HK-2 (cell line): ENCODE measurements around the gene ZNF774.
"Not testable (repeated sequence)": the region's sequence is repeated elsewhere in the genome, so short reads cannot be mapped to it uniquely, and the experiment has no call there.

Experiments
- DNase-seq: peaks from one replicate; pipeline ENCODE4 v3.0.0-alpha.2; 2018; ENCODE audit not compliant: unreplicated experiment

ZNF774 gene

DNA sequence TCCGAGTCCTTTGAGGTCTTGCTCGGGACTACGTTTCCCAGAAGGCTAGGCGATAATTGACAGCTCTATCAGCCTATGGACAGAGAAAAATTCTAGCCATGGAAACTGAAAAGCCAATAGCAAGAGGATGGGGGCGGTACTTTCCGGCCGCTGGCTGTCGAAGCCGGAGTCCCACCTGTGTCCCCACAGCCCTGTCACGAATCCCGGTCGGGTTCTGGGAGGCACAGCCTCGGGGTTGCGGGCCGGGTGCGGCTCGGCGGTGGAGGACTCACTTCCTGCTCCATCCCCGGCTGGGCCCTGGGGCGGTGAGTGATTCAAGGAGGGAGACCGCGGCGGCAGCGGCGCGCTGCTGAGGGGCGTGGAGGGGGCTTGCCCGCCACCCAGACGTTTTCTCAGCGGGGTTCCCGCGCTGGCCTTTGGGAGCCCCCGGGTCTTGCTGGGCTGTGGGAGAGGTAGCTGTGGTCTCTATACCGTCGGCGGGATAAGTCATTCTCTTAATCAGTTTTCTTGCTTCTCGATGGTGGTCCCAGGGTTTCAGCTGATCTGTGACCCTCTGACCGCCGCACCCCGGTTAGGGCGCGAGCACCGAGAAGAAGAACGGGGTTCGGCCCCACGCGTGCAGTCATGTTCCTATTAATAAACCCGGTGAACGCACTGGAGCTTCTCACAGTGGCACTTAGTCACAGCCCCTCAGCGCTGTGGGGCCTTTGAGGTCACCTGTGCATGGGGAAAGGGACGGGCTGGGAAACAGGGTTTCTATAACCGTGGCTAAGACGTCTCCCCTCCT is at the start of gene ZNF774:
Gene ZNF774 (plus strand): TSS at position 178 of the 787 bp plus-strand sequence. CDS start 2,377 bp downstream, outside the sequence.
- DNase-seq = peak; percentile 92

DNA sequence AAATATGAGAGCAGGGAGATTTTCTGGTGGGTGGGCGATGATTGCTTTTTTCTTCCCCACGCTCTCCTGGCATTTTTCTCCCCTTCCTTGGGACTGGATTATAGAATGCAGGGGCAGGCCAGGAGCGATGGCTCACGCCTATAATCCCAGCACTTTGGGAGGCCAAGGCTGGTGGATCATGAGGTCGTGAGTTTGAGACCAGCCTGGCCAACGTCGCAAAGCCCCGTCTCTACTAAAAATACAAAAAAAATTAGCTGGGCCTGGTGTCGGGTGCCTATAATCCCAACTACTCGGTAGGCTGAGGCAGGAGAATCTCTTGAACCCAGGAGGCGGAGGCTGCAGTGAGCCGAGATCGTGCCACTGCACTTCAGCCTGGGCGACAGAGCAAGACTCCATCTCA is 46.7 kb upstream of the ZNF774 start:
- not testable (repeated sequence) for DNase-seq

DNA sequence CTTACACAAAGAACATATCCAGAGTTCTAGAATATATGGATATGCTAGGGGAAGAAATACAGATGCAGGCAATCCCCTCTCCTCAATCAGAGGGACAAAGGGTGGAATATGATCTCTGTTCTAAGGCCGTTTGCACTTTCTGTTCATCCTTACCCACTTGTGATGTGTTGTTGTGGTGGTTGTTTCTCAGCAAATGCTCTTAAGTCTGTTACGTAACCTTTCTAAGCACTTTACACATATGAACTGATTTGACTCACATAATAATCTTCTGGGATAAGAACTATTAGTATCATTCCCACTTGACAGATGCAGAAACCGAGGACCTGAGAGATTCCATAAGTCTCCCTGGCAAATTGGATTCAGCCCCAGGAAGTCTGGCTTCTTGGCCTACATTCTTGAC is 46.2 kb upstream of the ZNF774 start:
- DNase-seq = no peak

DNA sequence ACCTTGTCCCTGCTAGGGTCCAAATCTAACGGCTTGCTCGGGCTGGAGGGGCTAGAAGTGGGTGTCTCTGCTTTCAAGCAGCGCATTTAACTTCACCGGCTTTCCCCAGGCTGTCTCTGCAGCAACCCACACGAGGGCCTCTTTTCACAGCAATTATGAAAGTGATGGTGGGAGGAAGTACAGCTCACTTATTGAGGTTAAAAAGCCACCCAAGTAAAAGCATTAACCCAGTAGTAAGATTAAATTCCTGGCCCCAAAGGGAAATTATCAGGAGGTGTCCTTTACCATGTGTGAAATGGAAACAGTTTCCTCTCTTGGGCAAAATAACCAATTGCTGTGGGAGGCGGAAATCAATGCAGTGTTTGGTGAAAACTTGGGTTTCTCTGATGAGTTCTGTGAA is 45.5 kb upstream of the ZNF774 start:
- DNase-seq = no peak

DNA sequence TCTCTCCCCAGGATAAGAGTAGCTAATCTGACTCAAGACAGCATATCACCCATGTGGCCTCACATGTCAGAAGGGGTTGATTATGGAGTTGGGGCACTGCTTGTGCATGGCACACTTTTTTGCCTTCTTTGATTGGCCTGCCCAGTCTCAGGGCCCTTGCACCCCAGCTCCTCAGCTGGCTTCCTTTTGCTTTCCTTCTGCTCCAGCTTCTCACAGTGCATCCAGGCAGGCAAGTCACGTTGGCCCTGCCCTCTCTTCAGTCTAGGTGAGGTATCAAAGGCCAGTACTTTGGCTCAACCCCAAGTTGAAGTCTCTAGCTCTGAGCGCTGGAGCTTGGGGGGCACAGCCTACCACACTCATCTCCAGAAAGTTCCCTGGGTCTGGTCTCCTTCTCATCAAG is 44.4 kb upstream of the ZNF774 start:
- DNase-seq = no peak

- DNase-seq = no peak
These were observed 43.1 kb upstream of the ZNF774 start for GRCh38 chr15:90309020-90309419.

DNA sequence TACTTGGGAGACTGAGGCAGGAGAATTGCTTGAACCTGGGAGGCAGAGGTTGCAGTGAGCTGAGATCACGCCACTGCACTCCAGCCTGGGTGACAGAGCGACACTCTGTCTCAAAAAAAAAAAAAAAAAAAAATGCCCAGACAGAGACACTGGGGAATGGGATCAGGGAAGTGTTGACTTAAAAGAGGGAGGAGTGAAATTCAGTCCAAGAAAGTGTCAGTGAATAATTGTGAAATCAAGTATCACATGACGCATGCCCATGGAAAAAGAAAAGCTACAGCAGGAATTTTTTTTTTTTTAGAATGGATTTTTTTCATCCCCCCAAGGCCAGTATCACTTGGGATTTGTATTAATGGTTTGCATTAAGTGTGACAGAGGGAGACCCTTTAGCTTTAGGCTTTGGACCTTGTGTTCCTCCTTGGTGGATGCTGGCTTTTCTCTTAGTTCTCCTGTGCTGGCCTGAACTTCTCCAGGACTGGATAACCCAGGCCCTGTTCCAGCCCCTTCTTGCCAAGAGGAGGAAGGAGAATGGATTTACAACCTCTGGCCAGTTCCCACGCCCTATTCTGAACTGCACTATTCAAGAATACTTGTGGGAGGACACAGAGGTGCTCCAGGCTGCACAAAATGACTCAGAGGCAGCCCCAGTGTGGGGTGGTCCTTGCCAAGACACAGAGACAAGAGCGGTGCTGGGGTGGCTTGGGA is 36.7 kb upstream of the ZNF774 start:
- DNase-seq = no peak

- no peak for DNase-seq
These were observed 35.9 kb upstream of the ZNF774 start for GRCh38 chr15:90316139-90316538.

DNA sequence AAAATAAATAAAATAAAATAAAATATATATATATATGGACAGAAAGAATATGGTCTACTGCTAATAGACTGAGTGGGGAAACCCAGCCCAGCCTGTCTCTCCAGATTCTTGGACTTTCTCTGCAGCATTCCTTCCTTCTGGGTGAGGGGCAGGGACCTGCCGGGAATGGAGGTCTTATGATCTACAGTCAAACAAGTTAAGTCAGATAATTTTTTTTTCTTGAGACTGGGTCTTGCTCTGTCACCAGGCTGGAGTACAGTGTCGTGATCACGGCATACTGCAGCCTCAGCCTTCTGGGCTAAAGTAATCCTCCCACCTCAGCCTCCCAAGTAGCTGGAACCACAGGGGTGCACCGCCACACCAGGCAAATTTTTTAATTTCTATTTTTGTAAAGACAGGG is 33.5 kb upstream of the ZNF774 start:
- DNase-seq = no peak

DNA sequence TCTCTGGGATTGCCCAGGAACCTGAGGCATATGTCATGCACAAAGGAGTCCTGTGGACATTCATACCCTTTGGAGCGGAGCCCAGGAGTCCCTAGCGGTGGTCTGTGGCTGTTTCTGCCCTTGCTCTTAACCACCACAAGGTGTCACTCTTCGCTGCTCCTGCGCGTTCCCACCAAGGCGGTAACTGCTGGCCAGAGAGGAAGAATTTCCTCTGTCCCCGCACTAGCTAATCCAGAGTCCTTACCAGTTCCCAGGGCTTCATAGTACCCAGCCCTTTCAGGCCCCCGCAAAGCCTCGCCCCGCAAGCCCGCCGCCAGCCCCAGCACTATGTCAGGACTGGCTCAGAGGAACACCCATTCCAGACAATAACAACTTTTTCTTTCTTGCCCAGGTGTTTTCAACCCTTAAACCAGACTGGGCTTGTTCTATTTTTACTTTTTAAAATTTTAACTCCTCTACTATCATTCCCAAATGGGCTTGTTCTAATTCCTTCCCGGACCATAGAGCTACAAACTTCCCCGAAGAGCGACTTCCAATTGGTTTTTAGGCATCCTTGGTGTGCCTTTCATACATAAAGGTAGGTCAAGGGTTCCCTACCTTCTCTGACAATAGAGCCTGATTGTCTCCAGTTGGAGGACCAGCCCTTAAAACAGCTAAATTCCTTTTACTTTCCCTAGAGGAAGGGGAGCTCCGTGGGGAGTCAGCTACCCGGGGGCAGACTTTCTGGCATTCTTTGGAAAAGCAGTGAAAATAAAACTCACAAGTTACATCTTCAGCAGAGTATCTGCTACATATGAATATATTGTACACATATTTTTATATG is 31.8 kb upstream of the ZNF774 start:
- peak; percentile 68 for DNase-seq

- DNase-seq = no peak
These were observed 31.2 kb upstream of the ZNF774 start for GRCh38 chr15:90320885-90321278.

GRCh38 chr15:90322538-90322937 is 29.5 kb upstream of the ZNF774 start:
- DNase-seq = no peak

DNA sequence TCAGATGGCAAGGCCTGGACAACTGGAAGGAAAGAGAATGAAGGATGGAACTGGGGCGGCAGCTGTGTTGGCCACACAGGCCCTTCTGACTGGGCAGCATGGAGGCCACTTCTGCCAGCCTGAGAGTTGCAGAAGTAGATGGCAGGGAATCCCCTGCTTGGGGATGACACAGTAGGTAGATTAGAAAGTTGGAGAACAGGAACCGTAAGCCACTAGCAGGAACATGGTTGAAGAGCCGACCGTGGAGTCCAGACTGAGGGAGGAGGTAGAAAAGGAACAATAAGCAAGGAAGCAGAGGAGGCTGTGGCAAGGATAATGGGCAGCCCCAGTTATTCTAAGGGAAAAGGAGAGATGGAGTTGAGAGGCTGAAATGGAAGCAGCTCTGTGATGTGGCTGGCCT is 26.4 kb upstream of the ZNF774 start:
- no peak for DNase-seq

- DNase-seq = no peak
These were observed 25.6 kb upstream of the ZNF774 start for GRCh38 chr15:90326441-90326840.

DNA sequence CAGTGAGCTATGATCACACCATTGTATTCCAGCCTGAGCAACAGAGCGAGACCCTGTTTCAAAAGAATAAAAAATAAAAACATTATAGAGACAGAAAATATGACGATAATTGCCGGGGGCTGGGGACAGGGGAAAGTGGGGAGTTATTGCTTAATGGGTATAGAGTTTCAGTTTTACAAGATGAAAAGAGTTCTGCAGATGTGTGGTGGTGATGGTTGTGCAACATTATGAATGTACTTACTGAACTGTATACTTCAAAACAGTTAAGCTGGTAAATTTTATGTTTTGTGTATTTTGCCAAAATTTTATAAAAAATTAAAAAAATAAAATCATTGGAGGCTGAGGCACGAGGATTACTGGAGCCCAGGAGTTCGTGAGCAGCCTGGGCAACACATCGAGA is 24.8 kb upstream of the ZNF774 start:
- DNase-seq = no peak

DNA sequence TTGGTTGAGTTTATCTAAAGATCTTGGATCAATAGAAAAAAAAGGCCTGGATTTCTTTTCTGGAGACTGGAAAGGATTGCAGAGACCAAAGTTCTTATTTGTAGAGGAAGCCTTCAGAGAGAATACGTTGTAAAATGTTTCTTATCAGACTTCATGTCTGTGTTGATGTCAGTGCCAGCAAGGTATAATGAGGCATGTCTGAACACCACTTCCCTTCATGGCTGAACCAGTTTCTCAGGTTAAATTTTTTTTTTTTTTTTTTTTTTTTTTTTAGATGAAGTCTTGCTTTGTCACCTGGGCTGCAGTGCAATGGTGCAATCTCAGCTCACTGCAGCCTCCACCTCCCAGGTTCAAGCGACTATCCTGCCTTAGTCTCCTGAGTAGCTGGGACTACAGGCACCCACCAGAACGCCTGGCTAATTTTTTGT is 17.8 kb upstream of the ZNF774 start:
- DNase-seq = no peak

DNA sequence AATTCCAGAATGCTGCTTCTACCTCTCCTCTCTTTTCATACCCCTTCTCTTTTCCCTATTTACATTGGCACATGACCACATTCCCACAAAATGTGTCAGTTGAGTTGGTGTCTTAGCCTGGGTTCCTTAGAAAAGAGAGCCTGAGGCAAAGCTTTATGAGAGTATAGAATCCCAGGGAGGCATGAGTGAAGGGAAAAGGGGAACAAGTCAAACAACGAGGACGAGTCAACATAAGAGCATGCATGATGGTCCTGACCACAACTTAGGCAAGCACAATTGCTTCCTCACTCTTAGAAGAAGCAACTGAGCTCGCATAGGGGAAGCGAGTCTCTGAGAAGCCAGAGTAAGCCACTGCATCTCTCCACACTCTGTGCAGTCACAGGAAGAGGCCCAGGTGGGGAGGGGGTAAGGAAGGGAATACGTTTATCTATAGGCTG is 15.4 kb upstream of the ZNF774 start:
- no peak for DNase-seq

GRCh38 chr15:90337256-90337655 is 14.8 kb upstream of the ZNF774 start:
- no peak for DNase-seq

DNA sequence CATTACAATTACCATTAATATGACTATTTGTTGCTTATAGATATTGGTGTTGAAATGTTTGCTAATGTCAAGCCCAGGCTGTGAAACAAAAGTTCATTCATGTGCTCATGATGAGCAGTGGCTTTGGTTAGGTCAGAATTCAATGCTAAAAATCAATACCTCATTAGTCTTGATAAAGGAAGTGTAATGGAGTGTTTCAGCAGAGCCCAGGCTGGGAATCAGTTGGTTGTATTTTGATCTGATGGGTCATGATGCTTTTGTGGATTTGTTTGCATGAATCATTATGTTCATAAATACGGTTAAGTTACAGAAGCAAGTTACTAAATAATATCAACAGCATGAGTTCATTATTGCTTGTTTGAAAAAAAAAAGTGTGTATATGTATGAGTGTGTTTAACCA is 13.6 kb upstream of the ZNF774 start:
- no peak for DNase-seq

GRCh38 chr15:90340345-90340744 is 11.7 kb upstream of the ZNF774 start:
- DNase-seq = no peak

DNA sequence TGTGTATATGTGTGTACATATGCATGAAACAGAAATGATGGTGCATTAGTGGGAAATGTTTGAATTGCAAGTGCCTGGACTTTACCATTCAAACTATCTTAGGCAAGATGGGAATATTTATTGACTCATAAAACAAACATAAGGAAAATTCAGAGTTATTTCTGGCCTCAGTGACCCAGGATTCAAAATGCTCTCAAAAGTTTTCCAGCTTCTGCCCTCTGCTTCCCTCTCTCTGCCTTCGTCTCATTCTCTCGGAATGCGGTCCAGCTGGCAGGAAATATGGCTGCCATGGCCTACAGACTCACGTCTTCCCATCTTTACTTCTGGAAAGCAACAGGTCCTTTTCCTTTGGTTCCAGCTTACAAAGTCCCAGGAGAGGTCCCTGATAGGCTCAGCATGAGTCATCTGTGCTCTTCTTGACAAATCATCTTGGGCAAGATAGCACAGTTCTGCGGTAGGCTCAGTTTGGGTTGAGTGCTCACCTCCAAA is 8.7 kb upstream of the ZNF774 start:
- DNase-seq = no peak

- no peak for DNase-seq
These were observed 7.4 kb upstream of the ZNF774 start for GRCh38 chr15:90344662-90345061.
